GM21576 (cell line): Measurements from ENCODE around the gene ADAP1.

Experiments
- ATAC-seq: cut with Tn5 transposase; IDR thresholded peaks from one replicate; pipeline ENCODE4 v1.9.1; 2021; ENCODE audit warnings: mild to moderate bottlenecking, moderate library complexity; ENCODE audit not compliant: unreplicated experiment

ADAP1 gene

GRCh38 chr7:940599-941408 lies 13.7 kb downstream of the ADAP1 start:
- no peak for ATAC-seq

GRCh38 chr7:939843-940242 lies 14.6 kb downstream of the ADAP1 start:
- ATAC-seq, result no peak

GRCh38 chr7:938546-939185 lies 15.8 kb downstream of the ADAP1 start:
- ATAC-seq, result no peak

- ATAC-seq, result no peak
Measured at GRCh38 chr7:937856-938484, 16.5 kb downstream of the ADAP1 start.

- peak; percentile 70 for ATAC-seq
Measured at GRCh38 chr7:936386-937054, 18.0 kb downstream of the ADAP1 start.

GRCh38 chr7:935874-936385 lies 18.6 kb downstream of the ADAP1 start:
- ATAC-seq, result no peak

GRCh38 chr7:935164-935873 lies 19.2 kb downstream of the ADAP1 start:
- no peak for ATAC-seq

- no peak for ATAC-seq
Measured at GRCh38 chr7:934469-935163, 19.9 kb downstream of the ADAP1 start.

- no peak for ATAC-seq
Measured at GRCh38 chr7:932651-932975, 21.9 kb downstream of the ADAP1 start.

GRCh38 chr7:931871-932650 lies 22.4 kb downstream of the ADAP1 start:
- ATAC-seq, result no peak

- ATAC-seq, result no peak
Measured at GRCh38 chr7:930975-931758, 23.3 kb downstream of the ADAP1 start.

GRCh38 chr7:929311-929711 lies 25.2 kb downstream of the ADAP1 start:
- ATAC-seq, result no peak

- ATAC-seq, result no peak
Measured at GRCh38 chr7:927031-927671, 27.3 kb downstream of the ADAP1 start.

GRCh38 chr7:926061-927030 lies 28.1 kb downstream of the ADAP1 start:
- ATAC-seq, result no peak

- no peak for ATAC-seq
Measured at GRCh38 chr7:925601-926000, 28.9 kb downstream of the ADAP1 start.

GRCh38 chr7:924541-925231 lies 29.8 kb downstream of the ADAP1 start:
- peak; percentile 56 for ATAC-seq
